GM19397 (cell line): ENCODE data around the gene MRS2.
"Not testable (repeated sequence)": the region's sequence is repeated elsewhere in the genome, so short reads cannot be mapped to it uniquely, and the experiment has no call there.

Source experiments
- ATAC-seq: cut with Tn5 transposase; IDR thresholded peaks from one replicate; pipeline ENCODE4 v1.9.1; 2021; ENCODE audit warnings: mild to moderate bottlenecking, moderate library complexity; ENCODE audit not compliant: unreplicated experiment

The MRS2 gene, protein sequence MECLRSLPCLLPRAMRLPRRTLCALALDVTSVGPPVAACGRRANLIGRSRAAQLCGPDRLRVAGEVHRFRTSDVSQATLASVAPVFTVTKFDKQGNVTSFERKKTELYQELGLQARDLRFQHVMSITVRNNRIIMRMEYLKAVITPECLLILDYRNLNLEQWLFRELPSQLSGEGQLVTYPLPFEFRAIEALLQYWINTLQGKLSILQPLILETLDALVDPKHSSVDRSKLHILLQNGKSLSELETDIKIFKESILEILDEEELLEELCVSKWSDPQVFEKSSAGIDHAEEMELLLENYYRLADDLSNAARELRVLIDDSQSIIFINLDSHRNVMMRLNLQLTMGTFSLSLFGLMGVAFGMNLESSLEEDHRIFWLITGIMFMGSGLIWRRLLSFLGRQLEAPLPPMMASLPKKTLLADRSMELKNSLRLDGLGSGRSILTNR

DNA sequence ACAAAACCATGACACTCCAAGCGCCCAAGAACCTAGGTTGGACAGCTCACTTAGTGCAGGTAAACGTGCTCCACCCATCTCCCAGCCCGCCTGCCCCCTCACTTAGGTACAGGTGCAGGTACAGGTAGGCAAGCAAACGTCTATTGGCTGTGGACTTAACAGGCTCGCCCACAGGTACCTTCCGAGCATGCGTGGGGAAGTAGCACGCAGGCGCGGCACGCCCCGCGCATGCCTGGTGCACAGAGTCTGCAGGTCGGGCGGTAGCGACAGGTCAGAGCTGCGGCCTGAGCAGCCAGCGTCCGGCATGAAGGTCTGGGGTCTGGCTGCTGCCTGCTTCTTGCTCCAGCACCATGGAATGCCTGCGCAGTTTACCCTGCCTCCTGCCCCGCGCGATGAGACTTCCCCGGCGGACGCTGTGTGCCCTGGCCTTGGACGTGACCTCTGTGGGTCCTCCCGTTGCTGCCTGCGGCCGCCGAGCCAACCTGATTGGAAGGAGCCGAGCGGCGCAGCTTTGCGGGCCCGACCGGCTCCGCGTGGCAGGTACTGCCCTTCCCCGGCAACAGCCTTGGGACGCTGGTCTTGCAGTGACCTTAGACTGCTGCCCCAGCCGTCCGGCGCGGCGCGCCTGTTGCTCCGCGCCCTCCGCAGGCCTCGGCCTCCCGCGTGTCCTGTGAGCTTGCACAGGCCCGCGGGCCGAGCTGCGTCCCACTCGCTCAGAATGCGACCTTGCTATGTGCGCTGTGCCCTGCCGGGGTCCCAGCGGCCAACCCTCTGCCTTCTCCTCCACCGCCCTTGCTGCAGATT lies at the start of gene MRS2:
TSS of gene MRS2 (plus strand) at position 240 of the 804 bp plus-strand sequence. CDS start at position 351, 111 bp downstream.
- ATAC-seq, result peak; percentile 97

GRCh38 chr6:24353861-24354260 lies 48.9 kb upstream of the MRS2 start:
- ATAC-seq, result no peak

DNA sequence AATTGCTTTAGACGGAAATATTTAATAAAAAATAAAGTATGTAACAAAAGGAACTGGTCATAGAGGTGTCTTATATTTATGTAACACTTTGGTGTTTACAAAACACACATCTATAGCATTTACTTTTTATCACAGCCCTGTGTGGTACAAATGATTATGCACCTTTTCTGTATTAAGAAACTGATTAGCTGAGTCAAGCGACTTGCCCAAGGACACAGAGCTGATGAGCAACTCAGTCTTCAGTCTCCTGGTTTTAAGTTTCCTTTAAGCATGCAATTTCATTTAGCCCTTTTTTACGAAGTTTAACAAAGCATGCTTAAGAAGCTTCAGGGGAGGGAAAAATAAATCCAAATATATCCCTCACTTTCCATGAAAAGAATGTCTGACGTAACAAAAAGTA lies 47.3 kb upstream of the MRS2 start:
- no peak for ATAC-seq

DNA sequence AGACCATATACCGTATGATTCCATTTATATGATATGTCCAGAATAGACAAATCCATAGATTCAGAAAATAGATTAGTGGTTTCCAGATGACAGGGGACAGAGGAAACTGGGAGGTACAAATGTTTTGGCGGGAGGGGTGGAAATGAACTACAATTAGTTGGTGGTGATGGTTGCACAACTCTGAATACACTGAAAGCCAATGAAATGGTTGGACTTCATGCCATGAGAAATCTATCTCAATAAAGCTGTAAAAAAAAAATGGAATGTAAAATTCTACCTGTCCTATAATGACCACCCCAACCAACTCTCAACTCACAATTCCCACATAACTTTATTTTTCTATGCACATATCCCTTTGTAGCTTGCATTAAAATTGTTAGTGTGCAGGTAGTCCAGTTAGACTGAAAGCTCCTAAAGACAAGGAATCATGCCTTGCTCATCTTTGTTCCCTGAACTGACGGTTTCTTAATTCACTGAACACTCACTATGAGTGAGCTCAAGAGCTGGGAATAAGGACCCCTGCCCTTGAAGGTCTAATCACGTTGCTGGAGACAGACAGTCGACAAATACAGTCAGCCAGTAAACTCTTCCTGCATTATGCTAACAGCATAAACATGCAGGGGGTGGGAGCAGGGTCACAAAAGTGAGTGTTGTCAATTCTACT lies 46.3 kb upstream of the MRS2 start:
- ATAC-seq, result no peak

DNA sequence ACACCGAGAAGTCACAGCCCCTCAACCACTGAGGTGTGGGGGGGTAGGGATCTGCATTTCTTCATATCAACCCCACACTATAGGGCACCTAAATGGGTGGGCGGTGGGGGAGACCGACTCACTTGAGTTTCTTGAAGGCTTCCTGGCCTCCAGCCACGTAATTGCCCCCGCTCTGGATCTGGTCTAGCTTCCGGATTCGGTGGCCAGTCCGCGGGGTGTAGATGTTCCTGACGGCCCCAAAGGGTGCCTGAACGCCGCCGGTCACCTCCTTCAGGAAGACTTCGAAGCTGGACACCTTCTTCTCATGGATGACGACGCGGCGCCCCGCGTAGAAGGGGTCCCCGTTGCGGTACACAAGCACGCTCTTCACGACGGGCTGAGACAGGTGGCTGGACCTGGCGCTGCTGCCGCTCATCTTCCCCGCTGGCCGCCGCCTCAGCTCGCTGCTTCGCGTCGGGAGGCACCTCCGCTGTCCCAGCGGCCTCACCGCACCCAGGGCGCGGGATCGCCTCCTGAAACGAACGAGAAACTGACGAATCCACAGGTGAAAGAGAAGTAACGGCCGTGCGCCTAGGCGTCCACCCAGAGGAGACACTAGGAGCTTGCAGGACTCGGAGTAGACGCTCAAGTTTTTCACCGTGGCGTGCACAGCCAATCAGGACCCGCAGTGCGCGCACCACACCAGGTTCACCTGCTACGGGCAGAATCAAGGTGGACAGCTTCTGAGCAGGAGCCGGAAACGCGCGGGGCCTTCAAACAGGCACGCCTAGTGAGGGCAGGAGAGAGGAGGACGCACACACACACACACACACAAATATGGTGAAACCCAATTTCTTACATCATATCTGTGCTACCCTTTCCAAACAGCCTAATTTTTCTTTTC lies 45.2 kb upstream of the MRS2 start, which contains the start of gene DCDC2:
TSS of gene DCDC2 (minus strand) at position 724 of the 883 bp plus-strand sequence. CDS start at position 415, 309 bp downstream.
- no peak for ATAC-seq

DNA sequence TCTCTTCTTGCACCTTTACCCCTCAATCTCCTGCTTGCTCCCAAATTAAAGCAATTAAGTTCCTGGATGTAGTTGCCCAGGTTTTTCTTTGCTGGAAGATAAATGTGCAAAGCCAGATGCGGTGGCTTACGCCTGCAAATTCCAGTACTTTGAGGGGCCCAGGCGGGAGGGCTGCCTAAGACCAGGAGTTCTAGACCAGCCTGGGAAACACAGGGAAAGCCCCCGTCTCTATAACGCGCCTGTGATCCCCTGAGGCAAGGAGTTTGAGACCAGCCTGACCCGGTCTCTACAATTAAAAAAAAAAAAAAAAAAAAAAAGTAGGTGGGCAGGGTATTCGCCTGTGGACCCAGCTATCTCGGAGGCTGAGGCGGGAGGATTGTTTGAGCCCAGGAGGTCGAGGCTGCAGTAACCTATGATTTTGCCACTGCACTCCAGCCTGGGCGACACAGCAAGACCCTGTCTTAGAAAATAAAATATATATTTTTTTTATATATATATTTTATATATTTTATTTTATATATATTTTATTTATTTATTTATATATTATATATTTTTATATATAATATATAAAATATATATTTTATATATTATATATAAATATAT lies 44.4 kb upstream of the MRS2 start:
- no peak for ATAC-seq

- peak; percentile 86 for ATAC-seq
These were observed 42.9 kb upstream of the MRS2 start for GRCh38 chr6:24359640-24360454.

DNA sequence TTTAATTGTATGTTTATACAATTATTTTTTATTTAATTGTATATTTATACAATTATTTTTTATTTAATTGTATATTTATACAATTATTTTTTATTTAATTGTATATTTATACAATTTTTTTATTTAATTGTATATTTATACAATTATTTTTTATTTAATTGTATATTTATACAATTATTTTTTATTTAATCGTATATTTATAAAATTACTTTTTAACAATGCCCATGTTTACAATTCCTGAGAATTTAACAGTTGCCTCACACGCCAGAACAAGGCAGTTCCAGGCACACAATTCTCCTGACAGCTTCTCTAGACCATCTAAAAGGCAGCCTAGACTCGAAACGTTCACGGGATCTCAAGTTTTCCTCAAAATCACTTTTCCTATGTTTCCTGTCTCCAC lies 40.4 kb upstream of the MRS2 start:
- not testable (repeated sequence) for ATAC-seq

DNA sequence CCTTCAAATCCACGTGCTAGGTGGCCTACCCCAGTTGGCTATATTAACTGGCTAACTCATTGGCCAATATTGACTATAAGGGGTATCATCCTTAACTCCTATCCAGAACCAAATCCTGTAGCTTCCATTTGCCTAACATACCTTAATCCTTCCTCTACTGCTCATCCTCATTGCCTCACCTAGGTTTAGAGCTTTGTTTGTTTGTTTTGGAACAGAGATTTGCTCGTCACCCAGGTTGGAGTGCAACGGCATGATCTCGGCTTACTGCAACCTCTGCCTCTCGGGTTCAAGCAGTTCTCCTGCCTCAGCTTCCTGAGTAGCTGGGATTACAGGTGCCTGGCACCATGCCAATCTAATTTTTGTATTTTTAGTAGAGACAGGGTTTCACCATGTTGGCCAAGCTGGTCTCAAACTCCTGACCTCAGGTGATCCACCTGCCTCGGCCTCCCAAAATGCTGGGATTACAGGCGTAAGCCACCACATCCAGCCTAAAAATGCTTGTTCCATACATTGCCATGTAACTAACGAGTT lies 37.6 kb upstream of the MRS2 start:
- ATAC-seq, result not testable (repeated sequence)

DNA sequence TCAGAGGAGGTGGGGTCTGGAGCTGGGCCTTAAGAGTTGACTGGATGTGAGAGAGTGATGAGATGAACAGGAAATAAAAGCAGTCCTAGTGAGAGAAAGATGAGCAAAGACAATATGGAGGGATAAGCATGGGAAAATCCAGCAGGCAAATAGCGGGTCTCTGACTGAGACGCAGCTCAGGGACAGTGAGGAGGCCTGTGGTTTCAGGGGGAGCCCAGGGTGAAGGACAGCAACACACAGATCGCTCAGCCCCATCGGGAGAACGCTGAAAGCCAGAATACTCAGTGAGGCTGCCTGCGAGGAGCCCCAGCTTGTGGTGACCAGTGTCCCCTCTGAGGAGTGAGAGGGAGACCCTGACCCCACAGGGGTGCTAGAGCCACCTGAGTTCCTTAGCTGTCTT lies 28.1 kb upstream of the MRS2 start:
- no peak for ATAC-seq

DNA sequence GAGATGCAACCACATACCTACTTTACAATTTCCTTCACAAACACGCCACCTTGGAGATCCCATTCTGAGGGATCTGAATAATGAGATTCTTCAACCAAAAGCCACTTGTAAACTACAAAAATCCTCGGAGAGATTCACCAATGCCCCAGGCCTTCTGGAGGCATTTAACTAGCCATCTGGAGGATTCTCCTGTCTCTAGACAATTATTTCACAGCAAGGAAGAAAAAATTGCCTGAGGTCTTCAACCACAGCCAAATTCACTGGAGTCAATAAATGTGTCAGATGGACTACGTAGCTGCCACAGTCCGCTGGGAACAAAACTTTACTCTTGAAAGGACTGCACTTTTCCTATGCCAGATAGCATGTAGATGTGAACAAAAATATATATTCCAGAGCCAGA lies 25.9 kb upstream of the MRS2 start:
- no peak for ATAC-seq

DNA sequence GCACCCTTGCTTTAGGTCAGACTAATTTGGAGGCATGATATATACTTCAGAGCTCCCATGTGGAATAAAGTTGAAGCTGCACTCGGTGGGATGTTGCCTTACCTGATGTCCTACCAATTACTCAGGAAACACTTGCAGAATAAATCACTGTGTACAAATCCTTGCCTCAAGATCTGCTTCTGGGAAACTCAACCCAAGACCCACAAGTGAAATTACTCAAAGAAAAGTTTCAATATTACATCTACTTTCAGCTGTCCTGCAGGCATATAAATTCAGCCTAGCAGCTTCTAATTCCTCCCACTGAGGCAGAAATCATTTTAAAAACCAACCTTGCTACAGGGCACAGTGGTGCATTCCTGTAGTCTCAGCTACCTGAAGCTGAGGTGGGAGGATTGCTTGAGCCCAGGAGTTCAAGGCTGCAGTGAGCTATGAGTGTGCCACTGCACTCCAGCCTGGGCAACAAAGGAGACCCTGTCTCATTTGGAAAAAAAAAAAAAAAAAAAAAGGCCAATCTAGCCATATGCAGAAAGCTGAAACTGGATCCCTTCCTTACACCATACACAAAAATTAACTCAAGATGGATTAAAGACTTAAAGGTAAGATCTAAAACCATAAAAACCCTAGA lies 24.2 kb upstream of the MRS2 start:
- peak; percentile 64 for ATAC-seq

DNA sequence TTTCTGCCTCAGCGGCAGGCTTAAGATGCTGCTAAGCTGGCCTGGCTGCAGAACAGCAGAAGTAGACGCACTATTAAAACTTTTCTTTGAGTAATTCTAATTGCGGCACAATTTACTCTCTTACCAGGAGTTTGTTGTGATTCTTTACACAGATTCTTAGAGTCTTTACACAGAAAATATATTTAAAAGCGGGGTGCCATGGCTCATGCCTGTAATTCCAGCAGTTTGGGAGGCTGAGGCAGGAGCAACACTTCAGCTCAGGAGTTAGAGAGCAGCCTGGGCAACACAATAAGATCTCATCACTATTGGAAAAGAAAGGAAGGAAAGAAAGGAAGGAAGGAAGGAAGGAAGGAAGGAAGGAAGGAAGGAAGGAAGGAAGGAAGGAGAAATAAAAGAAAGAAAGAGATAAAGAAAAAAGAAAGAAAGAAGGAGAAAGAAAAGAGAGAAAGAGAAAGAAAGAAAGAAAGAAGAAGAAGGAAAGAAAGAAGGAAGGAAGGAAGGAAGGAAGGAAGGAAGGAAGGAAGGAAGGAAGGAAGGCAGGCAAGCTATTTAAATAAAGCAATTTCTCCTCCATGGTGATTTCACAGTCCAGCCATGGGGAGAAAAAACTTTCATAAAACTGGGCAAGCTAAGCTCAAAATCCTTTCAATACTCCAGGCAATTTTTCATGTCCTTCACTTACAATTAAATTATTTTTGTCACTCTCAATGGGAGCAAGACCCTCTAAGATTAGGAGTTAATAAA lies 21.1 kb upstream of the MRS2 start:
- no peak for ATAC-seq

GRCh38 chr6:24382220-24382540 lies 20.6 kb upstream of the MRS2 start:
- no peak for ATAC-seq

DNA sequence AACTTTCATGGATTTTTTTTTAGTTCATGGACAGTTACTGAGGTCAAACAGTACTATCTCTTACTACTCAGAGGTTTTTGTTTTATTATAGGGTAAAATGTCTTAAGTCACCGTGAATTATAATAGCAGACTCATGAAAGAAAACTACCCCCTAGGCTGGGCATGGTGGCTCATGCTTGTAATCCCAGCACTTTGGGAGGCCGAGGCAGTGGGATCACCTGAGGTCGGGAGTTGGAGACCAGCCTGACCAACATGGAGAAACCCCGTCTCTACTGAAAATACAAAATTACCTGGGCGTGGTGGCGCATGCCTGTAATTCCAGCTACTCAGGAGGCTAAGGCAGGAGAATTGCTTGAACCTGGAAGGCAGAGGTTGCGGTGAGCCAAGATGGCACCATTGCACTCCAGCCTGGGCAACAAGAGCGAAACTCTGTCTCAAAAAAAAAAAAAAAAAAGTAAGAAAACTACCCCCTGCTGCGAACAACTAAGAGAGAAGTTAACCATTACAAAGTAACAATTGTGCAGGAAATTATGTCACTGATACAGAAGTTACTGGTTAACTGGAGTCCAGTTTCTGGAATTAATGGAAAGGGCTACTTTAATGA lies 19.7 kb upstream of the MRS2 start:
- not testable (repeated sequence) for ATAC-seq

- ATAC-seq, result not testable (repeated sequence)
These were observed 18.2 kb upstream of the MRS2 start for GRCh38 chr6:24384369-24385130.
